Neutrophil (primary cell): ENCODE data around the gene TULP4.

ENCODE experiments used
- H3K27ac ChIP-seq: fragments of 200-600 bp; sonication (generic); 2 replicates; pipeline ENCODE4 v1.5.1; 2016; ENCODE audit warnings: mild to moderate bottlenecking, moderate library complexity
- H3K27me3 ChIP-seq: fragments of 200-600 bp; sonication (generic); 2 replicates; pipeline ENCODE4 v1.6.0; 2016; ENCODE audit warnings: mild to moderate bottlenecking
- H3K36me3 ChIP-seq: fragments of 200-600 bp; sonication (generic); 2 replicates; pipeline ENCODE4 v1.5.1; 2017
- H3K4me1 ChIP-seq, 2 experiments: fragments of 200-600 bp in 1 of 2; sonication (generic) in 1 of 2; 1 replicate in 1 of 2; 2 replicates in 1 of 2; pipeline versions ENCODE4 v1.5.1 to v1.6.1; 2013 to 2016; ENCODE audit warnings: low read depth in 1 of 2, low read length in 1 of 2, mild to moderate bottlenecking in 1 of 2, moderate library complexity in 1 of 2; ENCODE audit not compliant: control insufficient read depth in 1 of 2, insufficient read depth in 1 of 2
- H3K4me3 ChIP-seq, 2 experiments: fragments of 200-600 bp in 1 of 2; sonication (generic) in 1 of 2; 1 replicate in 1 of 2; 2 replicates in 1 of 2; pipeline ENCODE4 v1.5.1; 2013 to 2016; ENCODE audit warnings: low read depth in 1 of 2, low read length in 1 of 2, mild to moderate bottlenecking in 1 of 2, moderate library complexity in 1 of 2
- H3K9me3 ChIP-seq: fragments of 200-600 bp; sonication (generic); 2 replicates; pipeline ENCODE4 v1.5.1; 2016
- TF ChIP-seq, protein P1 (sequence below): fragments of 200-600 bp; sonication (generic); IDR thresholded peaks from 2 replicates; pipeline ENCODE4 v1.5.1; 2016; ENCODE audit warnings: antibody characterized with exemption

The TULP4 gene

DNA sequence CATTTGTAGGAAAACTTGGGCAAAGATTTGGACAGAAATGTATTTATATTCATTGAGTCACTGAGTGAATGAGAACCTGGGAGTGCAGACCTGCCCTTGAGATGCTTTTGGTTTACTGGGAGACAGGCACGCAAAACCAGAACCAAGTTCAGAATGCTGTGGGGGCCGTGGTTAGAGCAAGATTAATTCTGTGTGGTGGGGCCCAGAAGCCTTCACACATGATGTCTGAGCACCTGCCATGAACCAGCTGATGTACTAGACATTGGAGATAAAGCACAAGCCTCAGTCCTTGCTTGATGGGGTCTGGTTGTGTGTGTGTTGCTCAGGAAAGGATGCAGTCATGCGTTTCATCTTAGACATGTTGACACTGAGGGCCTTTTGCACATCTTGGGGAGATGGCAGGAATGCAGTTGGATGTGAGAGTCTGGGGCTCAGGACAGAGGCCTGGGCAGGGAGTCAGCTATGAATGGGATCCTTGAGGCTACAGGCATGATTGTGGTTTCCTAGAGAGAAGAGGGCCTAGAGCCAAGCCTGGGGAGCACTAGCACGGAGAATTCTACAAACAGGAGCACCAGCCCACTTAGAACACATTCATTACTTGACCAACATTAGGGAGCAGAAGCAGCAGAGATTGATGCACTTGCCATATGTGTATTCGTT lies 133.3 kb downstream of the TULP4 start:
- TF ChIP-seq, protein P1, sequence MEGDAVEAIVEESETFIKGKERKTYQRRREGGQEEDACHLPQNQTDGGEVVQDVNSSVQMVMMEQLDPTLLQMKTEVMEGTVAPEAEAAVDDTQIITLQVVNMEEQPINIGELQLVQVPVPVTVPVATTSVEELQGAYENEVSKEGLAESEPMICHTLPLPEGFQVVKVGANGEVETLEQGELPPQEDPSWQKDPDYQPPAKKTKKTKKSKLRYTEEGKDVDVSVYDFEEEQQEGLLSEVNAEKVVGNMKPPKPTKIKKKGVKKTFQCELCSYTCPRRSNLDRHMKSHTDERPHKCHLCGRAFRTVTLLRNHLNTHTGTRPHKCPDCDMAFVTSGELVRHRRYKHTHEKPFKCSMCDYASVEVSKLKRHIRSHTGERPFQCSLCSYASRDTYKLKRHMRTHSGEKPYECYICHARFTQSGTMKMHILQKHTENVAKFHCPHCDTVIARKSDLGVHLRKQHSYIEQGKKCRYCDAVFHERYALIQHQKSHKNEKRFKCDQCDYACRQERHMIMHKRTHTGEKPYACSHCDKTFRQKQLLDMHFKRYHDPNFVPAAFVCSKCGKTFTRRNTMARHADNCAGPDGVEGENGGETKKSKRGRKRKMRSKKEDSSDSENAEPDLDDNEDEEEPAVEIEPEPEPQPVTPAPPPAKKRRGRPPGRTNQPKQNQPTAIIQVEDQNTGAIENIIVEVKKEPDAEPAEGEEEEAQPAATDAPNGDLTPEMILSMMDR = no peak
- Histone ChIP-seq H3K27me3 (no peaks in the 10 kb centered on the region), H3K4me3 (no peak overlapping the region), H3K9me3 (no peaks in the 10 kb centered on the region), H3K27ac (no peak overlapping the region), H3K4me1 (no peaks in the 10 kb centered on the region), H3K36me3 (no peaks in the 10 kb centered on the region)

DNA sequence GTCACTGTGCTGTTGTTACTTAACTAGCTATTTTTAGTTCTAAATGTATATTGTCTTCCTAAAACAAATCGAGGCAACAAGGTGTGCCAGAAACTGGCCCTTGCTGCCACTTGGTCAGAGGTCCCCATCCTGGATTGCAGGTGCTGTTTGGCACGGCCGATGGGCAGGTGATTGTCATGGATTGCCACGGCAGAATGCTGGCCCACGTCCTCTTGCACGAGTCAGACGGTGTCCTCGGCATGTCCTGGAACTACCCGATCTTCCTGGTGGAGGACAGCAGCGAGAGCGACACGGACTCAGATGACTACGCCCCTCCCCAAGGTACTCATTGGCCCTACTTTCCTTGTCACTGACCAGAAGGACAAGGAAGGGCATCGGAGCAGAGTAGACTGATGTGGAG lies 136.6 kb downstream of the TULP4 start:
- no peaks in the 10 kb centered on the region for H3K36me3 ChIP-seq
- no peak overlapping the region for H3K4me3 ChIP-seq

DNA sequence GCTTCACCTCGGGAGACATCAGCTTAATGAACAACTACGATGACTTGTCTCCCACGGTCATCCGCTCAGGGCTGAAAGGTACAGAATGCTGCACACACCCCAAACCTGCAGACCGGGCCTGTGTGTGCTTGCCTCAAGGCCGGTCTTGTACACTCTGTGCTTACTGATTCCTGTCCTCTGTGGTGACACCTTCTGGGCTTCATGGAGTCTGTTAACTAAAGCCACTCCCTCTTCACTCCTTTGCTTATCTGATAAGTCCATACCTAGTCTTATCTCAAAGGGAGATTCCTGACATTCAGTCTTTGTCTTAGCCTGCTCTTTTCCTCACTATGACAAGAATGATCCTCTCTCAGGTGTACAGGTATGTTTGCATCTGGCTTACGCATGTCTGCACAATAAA lies 139.9 kb downstream of the TULP4 start:
- Histone ChIP-seq H3K27ac (no peak overlapping the region), H3K36me3 (no peaks in the 10 kb centered on the region), H3K27me3 (no peaks in the 10 kb centered on the region), H3K9me3 (no peaks in the 10 kb centered on the region), H3K4me1 (no peaks in the 10 kb centered on the region), H3K4me3 (no peak overlapping the region)
- TF ChIP-seq, protein P1 = no peak

More for the DNA sequence above, 136.6 kb downstream of the TULP4 start:
- TF ChIP-seq, protein P1 = no peak
- Histone ChIP-seq H3K27me3 (no peaks in the 10 kb centered on the region), H3K27ac (no peak overlapping the region), H3K4me1 (no peaks in the 10 kb centered on the region), H3K9me3 (no peaks in the 10 kb centered on the region)

DNA sequence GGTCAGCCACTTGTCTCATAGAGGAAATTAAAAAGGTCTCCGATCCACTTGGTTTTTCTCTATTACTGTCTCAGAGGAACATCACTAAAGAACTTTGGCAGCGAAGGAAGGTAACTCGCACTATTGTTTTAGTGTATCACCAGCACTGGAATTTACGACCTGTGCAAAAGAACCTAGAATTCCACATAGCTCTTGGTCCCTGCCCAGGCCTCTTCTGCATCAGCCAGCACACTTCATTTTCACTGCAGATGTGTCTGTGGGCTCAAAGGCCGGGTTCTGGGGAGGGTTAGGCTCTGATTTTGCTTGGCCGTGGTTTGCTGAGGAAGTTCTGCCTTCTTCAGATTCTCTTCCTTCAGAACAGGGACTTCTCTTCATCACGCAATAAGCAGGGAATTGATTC lies 144.9 kb downstream of the TULP4 start:
- H3K4me3 ChIP-seq = no peak overlapping the region
- no peaks in the 10 kb centered on the region for H3K9me3 ChIP-seq
- H3K27ac ChIP-seq = no peak overlapping the region
- no peaks in the 10 kb centered on the region for H3K27me3 ChIP-seq
- no peaks in the 10 kb centered on the region for H3K36me3 ChIP-seq
- no peaks in the 10 kb centered on the region for H3K4me1 ChIP-seq
- TF ChIP-seq, protein P1 = no peak

DNA sequence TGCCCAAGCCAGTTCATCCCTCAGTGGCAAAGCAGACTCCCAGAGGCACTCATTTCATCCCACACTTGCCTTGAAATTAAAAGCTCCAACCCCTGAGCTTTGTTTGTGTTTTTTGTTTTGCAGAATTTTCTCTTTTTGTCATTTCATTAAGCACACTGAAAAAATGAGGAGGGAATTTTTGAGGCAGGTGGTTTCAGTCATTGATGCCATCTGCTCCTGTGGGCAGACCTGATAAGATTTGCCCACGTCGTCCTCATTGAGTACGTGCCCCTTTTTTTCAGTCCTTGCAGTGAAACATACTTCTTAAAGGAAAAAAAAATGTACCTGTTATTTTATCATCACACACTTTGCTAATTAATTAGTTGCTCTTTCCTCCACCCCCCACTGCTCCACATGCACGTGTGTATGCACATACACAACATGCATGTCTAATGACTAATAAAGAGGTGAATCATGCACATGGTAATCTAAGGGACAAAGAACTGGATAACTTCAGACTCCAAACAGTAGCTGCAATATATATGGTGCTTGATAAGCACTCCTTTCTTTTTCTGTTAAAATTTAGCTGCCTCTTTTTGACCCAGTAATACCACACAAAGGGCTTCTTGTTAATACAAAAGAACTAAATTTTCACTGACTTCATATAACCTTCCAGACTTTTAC lies 145.5 kb downstream of the TULP4 start:
- H3K4me1 ChIP-seq = no peaks in the 10 kb centered on the region
- no peaks in the 10 kb centered on the region for H3K9me3 ChIP-seq
- no peak overlapping the region for H3K27ac ChIP-seq
- H3K36me3 ChIP-seq = no peaks in the 10 kb centered on the region
- no peak overlapping the region for H3K4me3 ChIP-seq
- H3K27me3 ChIP-seq = no peaks in the 10 kb centered on the region
- TF ChIP-seq, protein P1 = no peak
